Measurements from ENCODE around the gene UNC5C. TPM values are rescaled to one million over a fixed set of nuclear protein-coding genes. Genes with fewer than 3 reads are reported as not detected.

Gene UNC5C
- total RNA-seq, 4 donors from 2014 or later = 4.6 to 8.1 (median 6.0) TPM

DNA sequence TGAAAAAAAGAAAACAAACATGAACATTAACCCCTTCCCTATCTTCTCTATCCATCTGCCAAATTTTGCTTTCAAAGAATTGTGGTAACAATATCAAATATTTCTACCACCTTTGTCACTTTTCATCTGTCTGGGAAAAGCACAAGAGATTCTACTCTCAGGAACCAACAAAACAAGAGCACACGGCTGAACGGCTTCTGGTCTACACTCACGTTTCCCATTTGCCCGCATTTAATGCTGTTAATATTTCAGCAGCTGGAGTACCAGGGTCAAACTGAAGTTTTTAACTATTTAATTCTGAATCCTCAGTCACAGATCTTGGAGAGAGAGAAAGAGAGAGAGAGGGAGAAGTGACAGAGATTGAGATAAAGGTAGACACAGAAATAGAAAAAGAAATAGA lies 91.4 kb downstream of the UNC5C start:
- DNase-seq (ENCODE audit: low spot score) (no peak), ATAC-seq (ENCODE audit: low FRiP score) (no peak)
- TF ChIP-seq CTCF (IDR thresholded peaks at IDR 0.05) = no peak

DNA sequence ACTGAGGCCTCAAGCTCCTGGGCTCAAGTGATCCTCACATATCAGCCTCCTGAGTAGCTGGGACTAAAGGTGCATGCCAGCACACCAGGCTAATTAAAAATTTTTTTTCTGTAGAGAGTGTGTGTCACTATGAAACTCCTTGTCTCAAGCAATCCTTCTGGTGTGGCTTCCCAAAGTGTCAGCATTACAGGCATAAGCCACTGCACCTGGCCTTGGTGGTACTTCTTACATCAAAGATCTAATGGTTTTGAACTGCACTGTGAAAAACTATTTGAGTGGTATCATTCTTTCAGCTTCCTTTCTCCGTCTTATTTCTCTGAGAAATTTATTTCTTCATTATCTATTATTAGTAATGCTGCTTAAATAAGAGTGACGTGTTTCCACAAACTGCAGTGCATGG lies 98.5 kb downstream of the UNC5C start:
- TF ChIP-seq CTCF (IDR thresholded peaks at IDR 0.05) = no peak
- DNase-seq (ENCODE audit: low spot score) = no peak
- no peak for ATAC-seq (ENCODE audit: low FRiP score)

DNA sequence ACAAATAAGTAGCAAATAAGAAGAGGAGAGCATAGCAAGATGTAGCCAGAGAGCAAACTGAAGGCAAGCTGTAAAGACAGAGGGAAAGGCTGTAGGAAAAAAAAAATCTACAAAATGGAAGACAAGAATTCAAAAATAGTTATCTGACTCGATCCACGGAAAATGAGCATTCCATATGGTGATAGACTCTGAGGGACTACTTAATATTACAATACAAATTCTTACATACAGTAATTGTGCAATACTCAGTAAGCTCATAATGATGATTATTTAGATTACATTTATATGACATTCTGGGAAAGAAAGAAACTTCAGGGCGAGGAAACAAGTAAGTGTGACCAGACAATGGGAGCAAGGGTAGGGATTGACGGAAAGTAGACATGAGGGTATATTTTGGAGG lies 102.6 kb downstream of the UNC5C start:
- DNase-seq (ENCODE audit: low spot score) (no peak), ATAC-seq (ENCODE audit: low FRiP score) (no peak)
- no peak for TF ChIP-seq CTCF (IDR thresholded peaks at IDR 0.05)

DNA sequence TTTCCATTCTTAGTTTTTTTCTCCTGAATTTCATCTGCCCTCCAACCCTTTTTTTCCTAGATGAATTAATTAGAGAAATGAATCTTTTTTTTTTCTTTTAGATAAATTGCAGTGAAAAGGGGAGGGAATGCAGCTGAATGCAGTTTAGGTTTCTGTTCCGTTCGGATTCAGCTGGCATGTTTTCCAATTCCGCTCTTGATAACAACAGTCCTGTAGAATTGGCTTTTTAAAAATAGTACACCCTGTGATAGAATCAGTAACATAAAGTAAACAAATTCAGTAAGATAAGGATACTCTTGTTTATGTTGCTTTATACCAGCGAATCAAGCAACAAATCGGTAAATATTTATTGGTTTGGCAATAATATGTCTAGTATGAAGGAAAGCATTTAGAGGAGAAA lies 103.5 kb downstream of the UNC5C start:
- no peak for DNase-seq (ENCODE audit: low spot score)
- ATAC-seq (ENCODE audit: low FRiP score) = no peak
- TF ChIP-seq CTCF (IDR thresholded peaks at IDR 0.05) = no peak

DNA sequence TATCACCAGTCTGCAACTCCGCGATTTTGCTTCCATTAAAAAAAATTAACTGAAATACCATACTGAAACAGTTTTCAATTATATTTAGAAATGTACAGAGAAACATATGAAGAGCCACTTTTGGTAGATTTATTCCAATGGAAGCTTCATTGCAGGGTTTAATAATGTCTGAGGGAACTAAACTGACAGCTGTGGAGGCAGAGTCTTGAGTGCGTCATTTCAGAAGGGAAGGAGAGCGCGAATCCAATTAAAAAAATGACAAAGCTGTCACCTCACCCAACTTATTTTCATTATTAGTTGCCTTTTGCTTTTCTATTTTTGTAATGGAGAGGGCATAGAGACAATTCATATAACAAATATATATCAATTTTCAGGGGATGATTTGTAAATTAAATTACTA lies 104.0 kb downstream of the UNC5C start:
- no peak for DNase-seq (ENCODE audit: low spot score)
- ATAC-seq (ENCODE audit: low FRiP score) = no peak
- no peak for TF ChIP-seq CTCF (IDR thresholded peaks at IDR 0.05)

GRCh38 chr4:95439896-95440295 lies 108.9 kb downstream of the UNC5C start:
- DNase-seq (ENCODE audit: low spot score) (no peak), ATAC-seq (ENCODE audit: low FRiP score) (no peak)
- TF ChIP-seq CTCF (IDR thresholded peaks at IDR 0.05) = no peak

GRCh38 chr4:95439071-95439470 lies 109.7 kb downstream of the UNC5C start:
- no peak for DNase-seq (ENCODE audit: low spot score)
- no peak for TF ChIP-seq CTCF (IDR thresholded peaks at IDR 0.05)
- ATAC-seq (ENCODE audit: low FRiP score) = no peak

Data from omental fat pad (tissue), 4 donors.